Measurements from ENCODE around the gene IFITM10.

IFITM10 gene

DNA sequence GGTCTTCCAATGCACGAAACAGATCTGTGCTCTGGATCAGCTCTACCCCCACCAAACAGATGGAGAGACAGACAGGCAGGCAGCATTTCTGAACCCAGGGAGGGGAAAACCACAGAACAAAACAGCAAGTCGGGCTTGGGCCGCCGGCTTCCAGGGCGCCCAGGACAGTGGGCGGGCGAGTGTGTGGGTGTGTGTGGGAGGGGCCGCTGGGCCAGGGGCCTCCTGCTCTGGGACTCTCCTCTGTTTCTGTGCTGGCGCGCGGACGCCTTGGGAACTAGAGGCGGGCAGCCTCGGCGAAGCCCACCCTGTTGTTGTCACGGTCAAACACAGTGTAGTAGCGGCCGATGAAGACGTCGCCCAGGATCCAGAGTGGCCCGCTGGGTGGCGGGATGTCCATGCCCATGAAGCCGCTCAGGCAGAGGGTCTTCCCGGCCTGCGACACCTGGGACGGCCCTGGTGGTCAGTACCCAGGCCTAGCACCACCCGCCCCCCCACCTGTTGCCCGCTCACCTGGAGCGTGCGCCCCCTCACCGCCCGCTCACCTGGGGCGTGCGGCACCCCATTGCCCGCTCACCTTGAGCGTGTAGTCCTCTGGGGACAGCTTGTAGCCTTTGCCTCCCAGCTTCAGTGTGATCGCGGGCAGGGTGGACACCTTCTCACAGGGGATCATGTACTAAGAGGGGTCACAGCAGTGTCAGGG, 3.0 kb upstream of the IFITM10 start:
- DNase-seq (ENCODE audit: low read depth, low spot score) = no peak

DNA sequence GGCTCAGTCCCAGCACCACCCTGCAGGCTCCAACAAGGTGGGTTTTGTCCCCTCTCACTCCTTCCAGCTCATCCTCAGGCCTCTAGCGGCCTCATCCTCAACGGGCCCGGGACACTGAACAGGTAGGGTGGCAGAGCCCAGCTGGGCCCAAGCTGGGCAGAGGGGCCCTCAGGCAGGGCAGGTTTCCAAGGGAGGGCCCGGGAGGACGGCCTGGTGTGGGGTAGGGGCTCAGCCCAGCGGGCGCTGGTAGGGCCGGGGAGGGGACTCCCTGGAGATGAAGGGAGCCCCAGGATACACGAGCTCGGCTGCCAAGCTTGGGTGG, 2.5 kb upstream of the IFITM10 start:
- no peak for DNase-seq (ENCODE audit: low read depth, low spot score)

DNA sequence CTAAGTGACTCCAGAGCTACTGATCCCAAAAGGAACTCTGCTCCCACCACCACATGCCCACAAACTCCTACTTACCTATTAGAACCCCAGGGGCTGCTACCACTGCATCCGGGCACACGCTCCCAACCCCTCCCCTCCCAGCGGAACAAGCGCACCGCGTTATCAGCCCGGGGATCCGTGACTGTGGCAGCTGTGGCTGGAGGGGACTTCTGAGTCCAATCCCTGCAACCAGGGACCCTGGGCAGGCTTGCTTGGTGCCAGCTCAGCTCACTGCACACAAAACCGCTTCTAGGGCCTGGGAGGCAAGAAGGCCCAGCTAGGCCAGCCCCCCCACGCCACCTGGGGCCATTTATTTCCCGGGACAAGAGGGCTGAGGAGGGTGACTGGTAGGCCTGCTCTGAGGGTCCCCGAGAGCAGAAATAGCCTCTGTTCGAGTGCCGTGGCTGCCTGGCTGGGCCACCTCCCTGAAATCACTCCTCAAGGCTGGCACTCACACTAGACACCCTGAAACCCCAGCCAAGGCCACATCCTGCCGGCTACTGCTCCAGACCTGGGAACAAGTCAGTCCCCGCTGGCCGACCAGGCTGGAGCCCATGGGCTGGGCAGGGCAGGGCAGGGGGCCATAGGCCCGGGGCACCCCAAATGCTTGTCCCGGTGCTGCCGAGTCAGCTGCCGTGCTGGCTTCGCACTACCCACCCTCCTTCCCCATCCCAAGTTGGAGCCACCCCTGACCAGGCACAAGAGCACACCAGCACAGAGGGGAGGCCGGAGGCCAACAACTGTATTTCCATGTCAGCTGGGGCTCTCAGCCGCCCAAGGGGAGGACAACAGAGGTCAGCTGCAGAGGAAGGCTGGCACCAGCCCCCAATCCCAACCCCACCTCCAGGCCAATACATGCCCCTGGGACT, 1.9 kb upstream of the IFITM10 start:
- no peak for DNase-seq (ENCODE audit: low read depth, low spot score)

DNA sequence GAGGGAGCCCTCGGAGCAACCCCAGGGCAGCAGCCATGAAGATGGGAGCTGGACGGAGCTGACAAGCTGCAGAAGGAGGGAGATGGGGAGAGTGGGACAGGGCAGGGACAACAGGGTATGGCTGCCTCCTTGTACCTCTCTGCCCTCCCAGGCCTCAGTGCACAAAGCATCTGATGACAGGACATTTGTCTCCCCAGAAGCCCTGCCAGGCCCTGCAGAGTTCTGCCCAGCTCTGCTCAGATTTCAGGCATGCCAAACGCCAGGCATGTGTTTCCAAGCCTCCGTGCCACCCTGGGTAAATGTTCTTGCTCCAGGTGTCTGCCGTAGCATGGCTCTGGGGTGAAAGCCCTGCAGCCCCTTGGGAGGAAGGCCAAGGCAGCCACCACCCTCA, 1.1 kb upstream of the IFITM10 start:
- DNase-seq (ENCODE audit: low read depth, low spot score) = no peak

DNA sequence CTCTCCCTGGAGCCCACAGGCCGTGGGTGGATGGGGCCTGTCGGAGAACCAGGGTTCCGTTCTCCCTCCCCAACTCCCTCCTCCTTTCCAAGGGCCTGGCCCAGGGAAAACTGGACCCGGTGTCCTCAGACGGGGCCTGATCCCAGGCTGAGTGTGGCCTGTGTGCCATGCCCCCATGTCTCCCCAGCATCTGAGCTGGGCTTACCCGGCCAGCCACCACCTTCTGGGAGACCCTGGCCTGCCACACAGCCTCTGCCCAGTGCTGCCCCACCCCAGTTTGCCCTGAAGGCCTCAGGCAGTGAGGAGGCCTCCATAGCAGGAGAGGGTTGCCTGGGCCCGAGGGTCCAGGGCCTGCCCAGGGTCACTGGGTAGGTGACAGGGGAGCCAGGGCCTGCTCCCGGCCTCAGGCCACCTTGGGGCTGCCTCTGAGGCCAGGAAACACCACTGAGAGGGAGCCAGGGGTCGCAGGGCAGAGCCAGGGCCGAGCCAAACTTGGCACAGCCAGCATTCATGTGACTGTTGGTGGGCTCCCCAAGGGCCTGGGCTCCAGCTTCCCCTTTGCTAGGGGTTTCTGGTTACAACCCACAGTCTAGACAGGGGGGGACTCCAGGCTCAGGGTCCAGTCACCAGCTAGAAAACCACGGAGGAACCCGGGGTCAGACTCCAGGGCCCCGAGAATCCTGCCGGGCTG, 590 bp upstream of the IFITM10 start:
- no peak for DNase-seq (ENCODE audit: low read depth, low spot score)

DNA sequence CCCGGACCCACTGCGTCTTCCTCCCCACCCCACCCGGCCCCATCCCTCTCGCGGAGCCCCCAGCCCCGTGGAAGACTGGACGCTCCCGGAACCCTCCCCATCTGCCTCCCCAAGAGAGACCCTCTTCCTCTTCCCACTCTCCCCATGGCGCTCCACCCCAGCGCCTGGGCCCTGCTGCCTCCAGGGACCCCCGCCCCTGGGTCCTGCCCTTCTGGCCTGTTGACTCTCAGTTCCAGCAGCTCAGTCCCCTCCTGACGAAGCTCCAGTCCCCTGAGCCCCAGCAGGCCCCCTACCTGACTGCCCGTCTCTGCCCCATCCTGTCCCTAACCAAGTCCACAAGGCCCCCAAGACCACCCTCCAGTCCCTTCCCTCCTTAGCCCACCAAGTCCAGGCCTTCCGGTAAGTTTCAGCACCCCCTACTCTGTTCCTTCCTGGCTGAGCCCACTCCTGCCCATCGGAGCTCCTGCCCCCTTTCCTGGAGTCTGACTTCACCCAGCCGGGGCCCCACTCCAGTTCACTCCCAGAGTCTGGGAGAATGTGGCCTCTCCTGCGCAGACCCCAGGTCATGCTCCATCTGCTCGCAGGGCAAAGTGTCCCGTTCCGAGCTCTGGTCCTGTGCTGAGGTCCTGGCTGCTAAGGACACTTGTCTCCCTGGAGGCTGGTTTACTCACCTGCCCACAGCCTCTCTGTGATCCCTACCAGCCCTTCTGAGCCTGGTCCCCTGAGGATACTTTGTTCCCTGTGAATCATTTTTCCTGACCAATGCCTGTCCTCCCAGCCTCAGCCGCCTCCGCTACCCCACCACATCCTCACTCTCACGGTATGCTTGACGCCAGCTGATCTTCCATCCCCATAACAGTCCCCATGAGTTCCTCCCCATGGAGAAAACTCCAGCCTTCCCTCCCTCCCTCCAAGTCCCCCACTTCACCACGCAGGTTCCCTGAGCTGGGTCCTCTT, 722 bp downstream of the IFITM10 start:
- DNase-seq (ENCODE audit: low read depth, low spot score) = no peak

DNA sequence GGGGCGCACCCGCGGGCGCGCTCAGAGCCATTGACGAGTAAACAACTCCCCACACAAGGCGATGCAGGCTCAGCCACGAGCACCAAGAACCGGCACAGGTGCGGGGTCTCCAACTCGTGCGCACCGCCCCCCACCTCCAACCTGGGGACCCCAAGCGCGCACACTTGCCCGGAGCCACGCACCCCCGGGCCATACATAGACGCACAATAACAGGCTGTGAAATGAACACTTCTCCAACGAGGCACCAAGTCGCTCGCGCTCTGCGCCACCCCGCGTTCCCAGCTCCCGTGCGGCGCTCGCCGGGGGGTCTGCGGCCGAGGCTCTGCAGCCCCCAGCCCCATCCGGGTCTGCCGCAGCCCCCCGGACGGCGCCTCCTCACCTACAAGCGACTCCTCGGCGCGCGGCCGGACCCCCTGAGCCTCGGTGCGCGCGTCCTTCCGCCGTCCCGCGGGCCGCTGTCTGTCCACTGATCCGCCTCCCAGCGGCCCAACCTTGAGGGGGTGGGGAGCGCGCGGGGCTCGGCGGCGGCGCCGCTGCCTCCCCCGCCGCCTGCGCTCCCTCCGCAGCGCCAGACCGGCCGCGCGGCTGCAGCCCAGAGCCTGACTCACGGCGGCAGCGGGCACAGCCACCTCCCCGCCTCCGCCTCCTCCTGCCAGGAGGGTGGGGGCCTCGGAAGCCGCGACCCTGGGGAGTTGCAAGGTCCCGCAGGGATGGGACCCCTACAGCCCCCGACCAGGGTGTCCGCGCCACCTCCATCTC, 1.6 kb downstream of the IFITM10 start:
- no peak for DNase-seq (ENCODE audit: low read depth, low spot score)

DNA sequence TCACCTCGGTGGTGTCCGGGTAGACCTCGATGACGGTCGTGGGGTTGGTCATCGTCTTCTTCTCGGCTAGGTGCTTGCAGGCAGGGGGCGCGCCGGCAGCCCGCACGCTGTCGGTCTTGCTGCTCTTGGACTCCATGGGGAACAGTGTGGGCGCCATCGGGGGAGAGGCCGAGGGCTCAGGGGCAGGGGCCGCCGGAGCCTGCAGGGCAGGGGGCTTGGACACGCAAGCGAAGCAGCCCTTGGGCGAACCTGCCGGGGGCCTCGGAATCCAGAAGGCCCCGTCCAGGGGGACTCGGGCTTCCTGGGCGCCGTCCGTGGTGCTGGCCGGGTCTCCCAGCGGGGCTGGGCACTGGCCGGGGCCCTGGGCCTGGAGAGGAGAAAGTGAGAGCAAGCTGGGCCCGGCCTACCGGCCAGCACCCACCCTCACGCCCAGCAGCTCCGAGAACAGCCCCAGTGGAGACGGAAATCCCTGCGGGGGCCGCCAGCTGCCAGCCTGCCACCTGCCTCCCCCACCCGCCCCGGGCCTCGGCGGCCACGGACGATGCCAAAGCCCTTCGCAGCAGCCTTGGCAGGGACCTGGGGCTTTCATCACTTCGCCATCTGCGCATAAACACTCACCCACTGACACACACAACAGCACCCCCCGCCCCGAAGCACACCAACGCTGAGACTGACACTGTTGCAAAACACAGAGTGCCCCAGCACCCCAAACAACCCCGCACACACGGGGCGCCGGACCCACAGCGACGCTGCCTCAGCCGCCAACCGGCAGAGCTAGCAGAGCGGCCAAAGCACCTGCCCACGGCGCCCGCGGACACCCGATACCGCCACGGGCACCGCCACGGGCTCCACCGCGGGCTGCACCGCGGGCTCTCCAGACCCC, 2.4 kb downstream of the IFITM10 start:
- no peak for DNase-seq (ENCODE audit: low read depth, low spot score)

DNA sequence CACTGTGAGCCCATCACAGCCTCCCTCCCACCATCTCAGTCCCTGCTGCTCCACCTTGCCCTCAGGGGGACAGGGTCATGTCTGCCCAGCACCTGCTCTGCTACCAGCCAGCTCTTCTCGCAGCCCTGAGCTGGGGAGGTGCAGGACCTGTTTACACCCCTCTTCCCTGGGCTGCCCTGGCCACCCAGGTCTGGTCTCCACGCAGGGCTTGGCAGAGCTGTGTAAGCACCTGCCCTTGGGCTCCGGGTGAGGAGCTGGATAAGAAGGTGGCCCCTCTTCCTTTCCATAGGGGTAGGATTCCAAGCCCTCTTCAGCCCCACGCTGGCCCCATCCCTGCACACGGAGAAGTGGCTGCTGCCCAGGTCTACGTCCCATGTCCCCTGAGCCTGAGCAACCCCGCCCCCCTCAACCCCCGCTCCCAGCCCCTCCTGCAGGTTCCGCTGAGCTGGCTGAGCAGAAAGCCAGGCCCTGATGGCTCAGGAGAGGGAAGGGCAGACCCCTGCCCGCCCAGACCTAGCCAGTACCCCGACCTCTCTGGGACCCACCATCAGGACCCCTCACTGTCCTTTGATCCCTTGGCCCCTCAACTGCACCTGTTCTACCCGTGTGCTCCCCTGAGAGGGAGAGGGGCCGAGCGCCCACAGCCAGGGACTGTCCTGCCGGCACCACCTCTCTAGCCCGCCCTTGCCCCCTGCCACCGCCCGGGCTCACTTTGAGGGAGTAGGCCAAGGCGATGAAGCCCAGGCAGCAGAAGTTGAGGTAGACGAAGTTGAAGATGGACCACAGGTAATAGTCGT, 3.2 kb downstream of the IFITM10 start:
- no peak for DNase-seq (ENCODE audit: low read depth, low spot score)

DNA sequence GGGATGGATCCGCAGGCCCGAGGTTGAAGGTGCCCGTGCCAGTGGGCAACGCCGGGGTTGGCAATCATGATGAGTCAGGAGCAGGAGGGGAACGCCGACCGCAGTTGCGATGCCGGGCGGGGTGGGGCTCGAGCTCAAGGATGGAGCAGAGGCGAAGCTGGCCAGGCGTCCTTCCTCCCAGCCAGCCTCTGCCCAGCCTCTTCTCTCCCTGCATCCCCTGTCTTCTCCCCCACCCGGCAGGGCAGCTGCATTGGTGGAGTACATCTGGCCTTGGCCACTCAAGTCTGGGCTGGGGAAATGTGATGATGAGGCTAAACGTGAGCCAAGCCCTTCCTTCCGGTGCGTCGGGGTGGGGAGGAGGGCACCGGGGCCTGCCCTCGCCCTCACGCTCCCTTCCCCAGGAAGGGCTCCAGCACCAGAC, 3.9 kb downstream of the IFITM10 start:
- DNase-seq (ENCODE audit: low read depth, low spot score) = no peak

DNA sequence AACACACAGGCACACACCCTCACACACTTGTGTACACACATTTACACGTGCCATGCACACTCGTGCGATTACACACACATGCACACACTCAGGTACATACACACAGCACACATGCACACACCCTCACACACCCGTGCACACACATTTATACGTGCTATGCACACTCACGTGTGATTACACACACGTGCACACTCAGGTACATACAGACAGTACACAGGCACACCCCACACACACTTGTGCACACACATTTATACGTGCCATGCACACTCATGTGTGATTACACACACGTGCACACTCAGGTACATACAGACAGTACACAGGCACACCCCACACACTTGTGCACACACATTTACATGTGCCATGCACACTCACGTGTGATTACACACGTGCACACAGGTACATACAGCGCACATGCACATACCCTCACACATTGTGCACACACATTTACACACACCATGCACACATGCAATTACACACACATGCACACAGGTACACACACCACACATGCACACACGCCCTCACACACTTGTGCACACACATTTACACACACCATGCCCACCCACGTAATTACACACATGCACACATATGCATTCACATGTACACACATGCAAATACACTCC, 4.6 kb downstream of the IFITM10 start:
- no peak for DNase-seq (ENCODE audit: low read depth, low spot score)

DNA sequence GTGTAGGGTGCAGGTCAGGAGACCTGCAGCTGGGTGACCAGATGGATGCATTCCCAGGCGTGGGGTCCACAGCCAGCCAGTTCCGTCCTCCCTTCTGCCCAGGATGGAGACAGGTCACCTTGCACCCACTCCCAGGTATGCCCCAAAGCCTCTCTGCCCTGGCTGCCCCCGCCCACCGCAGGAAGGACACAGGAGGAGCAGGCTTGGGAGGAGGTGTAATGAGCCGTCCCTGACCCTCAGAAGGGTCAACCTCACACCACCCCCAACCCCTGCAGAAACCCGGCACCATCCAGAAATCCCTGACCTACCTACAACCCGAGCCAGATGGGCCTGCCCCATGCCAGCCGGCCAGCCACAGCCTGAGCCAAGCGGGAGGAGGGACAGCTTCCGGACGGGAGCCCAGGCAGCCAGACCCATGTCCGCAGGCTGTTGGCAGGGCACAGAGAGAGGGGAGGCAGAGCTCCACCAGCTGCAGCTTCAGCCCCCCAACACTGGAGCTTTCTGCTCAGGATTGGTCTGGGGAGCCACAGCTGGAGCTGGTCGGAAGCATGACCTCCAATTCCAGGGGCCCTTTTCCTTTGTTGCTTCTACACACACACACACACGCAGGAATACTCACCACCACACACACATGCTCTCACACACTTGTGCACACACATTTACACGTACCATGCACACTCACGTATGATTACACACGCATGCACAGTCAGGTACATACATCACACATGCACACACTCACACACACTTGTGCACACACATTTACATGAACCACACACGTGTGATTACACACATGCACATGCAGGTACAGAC, 5.3 kb downstream of the IFITM10 start:
- no peak for DNase-seq (ENCODE audit: low read depth, low spot score)

DNA sequence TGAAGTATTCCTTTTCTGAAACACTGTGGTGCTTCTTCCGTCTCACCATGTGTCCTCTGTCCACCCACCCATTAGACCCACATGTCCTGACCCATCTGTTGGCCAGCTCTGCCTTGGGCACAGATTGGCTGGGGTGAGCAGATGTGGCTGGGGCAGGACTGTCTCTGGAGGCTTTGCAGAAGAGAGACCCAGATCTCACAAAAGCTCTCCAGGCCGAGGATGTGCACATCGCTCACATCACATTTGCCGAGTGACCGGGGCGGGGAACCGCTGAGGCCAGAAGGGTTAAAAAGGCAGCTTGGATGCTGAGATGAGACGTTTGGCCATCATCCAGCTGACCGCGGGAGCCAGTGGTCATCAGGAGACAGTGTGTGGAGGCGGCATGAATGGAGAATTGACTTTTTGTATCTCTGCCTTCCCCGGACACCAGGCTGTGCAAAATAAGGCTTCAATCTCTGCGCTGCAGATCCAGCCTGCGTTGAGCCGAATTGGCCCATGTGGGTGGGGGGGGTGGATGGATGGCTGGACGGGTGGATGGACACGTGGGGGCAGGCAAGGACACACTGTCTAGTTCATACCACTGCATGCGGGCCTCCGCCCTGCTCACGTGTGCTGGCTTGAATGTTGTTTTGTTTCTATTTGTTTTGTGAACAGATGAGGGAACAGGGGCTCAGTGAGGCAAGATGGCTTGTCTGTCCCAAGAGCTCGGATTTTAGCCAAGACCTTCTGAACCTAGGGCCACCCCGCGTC, 6.1 kb downstream of the IFITM10 start:
- no peak for DNase-seq (ENCODE audit: low read depth, low spot score)

DNA sequence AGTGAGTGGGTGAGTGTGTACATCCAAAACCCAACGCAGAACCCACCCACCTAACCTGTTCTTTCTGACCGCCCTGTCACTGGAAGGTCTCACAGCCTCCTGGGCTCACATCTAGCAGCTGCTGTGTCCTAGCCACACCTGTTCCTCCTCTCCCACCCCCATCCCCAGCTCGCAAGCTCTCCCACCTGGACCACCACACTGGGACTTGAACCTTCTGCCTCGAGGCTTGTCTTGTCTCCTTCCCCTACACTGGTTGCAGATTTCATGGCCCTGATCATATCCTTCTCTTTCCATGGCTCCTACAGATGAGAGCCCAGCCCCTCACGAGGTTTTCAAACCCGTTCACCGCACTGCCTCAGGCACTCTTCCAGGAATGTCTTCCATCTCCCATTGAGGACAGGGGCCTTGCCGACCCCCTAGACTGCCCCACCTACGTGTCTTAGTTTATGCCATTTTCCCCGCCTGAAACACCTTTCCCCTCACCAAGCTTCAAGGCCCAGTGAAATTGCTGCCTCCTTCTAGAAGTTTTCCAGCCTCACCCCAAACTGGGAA, 6.7 kb downstream of the IFITM10 start:
- DNase-seq (ENCODE audit: low read depth, low spot score) = no peak

DNA sequence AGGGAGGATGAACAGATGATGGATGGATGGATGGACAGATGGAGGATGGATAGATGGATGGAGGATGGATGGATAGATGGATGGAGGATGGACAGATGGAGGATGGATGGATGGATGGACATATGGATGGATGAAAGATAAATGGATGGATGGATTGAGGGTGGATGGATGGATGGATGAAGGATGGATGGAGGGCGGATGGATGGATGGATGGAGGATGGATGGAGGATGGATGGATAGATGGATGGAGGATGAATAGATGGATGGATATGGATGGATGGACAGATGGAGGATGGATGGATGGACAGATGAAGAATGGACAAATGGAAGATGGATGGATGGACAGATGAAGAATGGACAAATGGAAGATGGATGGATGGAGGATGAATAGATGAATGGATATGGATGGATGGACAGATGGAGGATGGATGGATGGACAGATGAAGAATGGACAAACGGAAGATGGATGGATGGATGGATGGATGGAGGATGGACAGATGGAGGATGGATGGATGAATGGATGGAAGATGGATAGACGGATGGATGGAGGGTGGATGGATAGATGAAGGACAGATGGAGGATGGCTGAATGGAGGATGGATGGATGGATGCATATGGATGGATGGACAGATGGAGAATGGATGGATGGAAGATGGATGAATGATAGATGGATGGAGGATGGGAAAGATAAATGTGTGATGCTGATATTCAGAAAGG, 7.4 kb downstream of the IFITM10 start:
- no peak for DNase-seq (ENCODE audit: low read depth, low spot score)

DNA sequence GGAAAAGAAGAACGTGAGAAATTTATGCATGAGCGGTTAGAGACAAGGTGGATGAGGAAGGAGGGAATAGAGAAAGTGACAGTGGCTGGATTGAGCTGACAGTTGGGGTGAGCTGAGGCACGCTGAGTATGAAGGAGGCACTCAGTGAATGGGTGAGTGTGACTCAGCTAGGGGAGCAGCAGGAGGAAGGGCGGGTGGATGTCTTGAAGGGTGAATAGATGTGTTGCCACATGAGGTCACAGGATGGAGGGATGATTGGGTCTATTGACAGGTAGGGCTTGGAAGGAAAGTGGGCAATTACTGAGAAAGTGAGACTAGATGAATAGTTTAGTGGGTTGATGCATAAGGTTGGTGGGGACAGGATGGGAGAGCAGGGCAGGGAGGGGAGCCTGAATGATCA, 8.0 kb downstream of the IFITM10 start:
- DNase-seq (ENCODE audit: low read depth, low spot score) = no peak

Measured in brain pericyte (primary cell).